ENCODE data around the gene TBX21. TPM values are rescaled to one million over a fixed set of nuclear protein-coding genes. Genes with fewer than 3 reads are reported as not detected.

Gene TBX21
- total and polyA plus RNA-seq, 2 of the 4 experiments (the other 2 are of a cell fraction): not detected

- no TSS peak for BruUV-seq (replicated peaks)
- POLR2A ChIA-PET (ENCODE audit: unreplicated experiment): no interaction called here
- Histone ChIP-seq H3K27ac (ENCODE audit: insufficient read depth, low read length) (no peak overlapping the region), H3K18ac (ENCODE audit: low read depth, low read length) (no peak overlapping the region), H3K4me3 (ENCODE audit: insufficient read depth, low read depth, low read length) (no peak overlapping the region), H2BK5ac (ENCODE audit: low read depth, low read length, poor library complexity, severe bottlenecking) (no peak overlapping the region), H3K9me1 (ENCODE audit: insufficient read depth, low read length) (peaks cover 5% of the 10 kb centered on the region; the same call in 1 of the 2 replicates), H3K4me2 (ENCODE audit: low read depth, low read length) (peak overlapping the region; percentile 39), H3K27me3 (ENCODE audit: control insufficient read depth, insufficient read depth, low read length) (peaks cover 87% of the 10 kb centered on the region), H4K5ac (ENCODE audit: low read depth, low read length) (no peak overlapping the region), H3K4ac (ENCODE audit: low read depth, low read length) (peak overlapping the region; percentile 10; the same call in 1 of the 2 replicates), H3K36me3 (ENCODE audit: control insufficient read depth, insufficient read depth, low read length) (no peaks in the 10 kb centered on the region), H4K8ac (ENCODE audit: low read depth in 2 of 2, low read length in 2 of 2) (no peak overlapping the region), H3K23ac (ENCODE audit: low read depth, low read length) (no peak overlapping the region), H4K91ac (ENCODE audit: insufficient read depth, low read depth, low read length) (no peak overlapping the region), H2BK120ac (ENCODE audit: low read depth, low read length) (0 out of 2 replicates have a peak overlapping the region, but pooled peaks have one; percentile 29), H2AK9ac (replicated peaks; ENCODE audit: low read depth, low read length, poor library complexity) (peak overlapping the region; percentile 46), H3K14ac (replicated peaks; ENCODE audit: low read depth, low read length) (no peak overlapping the region), H2BK20ac (ENCODE audit: low read depth, low read length) (no peak overlapping the region; the same call in 1 of the 2 replicates), H4K20me1 (ENCODE audit: insufficient read depth, low read length) (peaks cover 47% of the 10 kb centered on the region), H3K79me1 (ENCODE audit: low read depth in 1 of 2, low read length in 2 of 2) (no peaks in the 10 kb centered on the region), H2AK5ac (ENCODE audit: low read depth, low read length) (peak overlapping the region; percentile 30; the same call in 1 of the 2 replicates), H3K9ac (ENCODE audit: low read depth, low read length) (no peak overlapping the region), H2BK15ac (ENCODE audit: low read depth, low read length) (no peak overlapping the region), H3K56ac (ENCODE audit: extremely low read depth, insufficient read depth, low read length) (no peak overlapping the region), H3K9me3 (ENCODE audit: control insufficient read depth, insufficient read depth, low read length) (no peaks in the 10 kb centered on the region), H3K4me1 (ENCODE audit: control insufficient read depth, insufficient read depth, low read length) (peaks cover 27% of the 10 kb centered on the region), H2AFZ (replicated peaks; ENCODE audit: low read length, poor library complexity) (no peak overlapping the region)
- dilution Hi-C loops (cut with HindIII; ENCODE audit: low sequenced_read_pairs, unreplicated experiment) (no loop called here), in situ Hi-C loops (cut with MboI; ENCODE audit: low sequenced_read_pairs) (no loop called here), intact Hi-C loops (cut with micrococcal nuclease) (loop anchor here (10.0 kb wide), 1 partner anchor 55 kb away; no protein-coding TSS in a partner anchor)
- no CpG with 5 or more reads among the region's 9 CpGs for WGBS, 2 experiments (ENCODE audit: extremely low coverage in 2 of 2, insufficient read length in 1 of 2)
- ATAC-seq (ENCODE audit: low read depth) (peak; percentile 76), DNase-seq (peak; percentile 72)
- CTCF ChIA-PET: no interaction called here
- TF ChIP-seq MAZ (IDR thresholded peaks at IDR 0.05; ENCODE audit: borderline replicate concordance, low read depth, low read length) (peak; percentile 56; the same call in 1 of the 2 replicates), SMC3 (IDR thresholded peaks at IDR 0.05; ENCODE audit: low read depth, low read length) (no peak), NFE2L2 (IDR thresholded peaks at IDR 0.05; ENCODE audit: low read depth, low read length) (0 out of 2 replicates have a peak, but pooled peaks have one; percentile 4), USF2 (IDR thresholded peaks at IDR 0.05; ENCODE audit: low read depth, low read length) (no peak), RFX5 (IDR thresholded peaks at IDR 0.05; ENCODE audit: low read depth, low read length) (no peak), CHD1 (IDR thresholded peaks at IDR 0.05; ENCODE audit: low read depth, low read length) (no peak), RAD21 (IDR thresholded peaks at IDR 0.05; ENCODE audit: low read length) (no peak), RCOR1 (IDR thresholded peaks at IDR 0.05; ENCODE audit: insufficient replicate concordance, low read length) (no peak), MAFK (IDR thresholded peaks at IDR 0.05; ENCODE audit: low read depth, low read length) (0 out of 2 replicates have a peak, but pooled peaks have one; percentile 5), CEBPB (IDR thresholded peaks at IDR 0.05; ENCODE audit: low read depth, low read length) (no peak), ELK1 (IDR thresholded peaks at IDR 0.05; ENCODE audit: borderline replicate concordance, low read depth, low read length) (no peak), FOS (IDR thresholded peaks at IDR 0.05; ENCODE audit: low read depth, low read length) (peak; percentile 54; the same call in 1 of the 2 replicates), BHLHE40 (IDR thresholded peaks at IDR 0.05; ENCODE audit: low read depth, low read length) (no peak), MXI1 (IDR thresholded peaks at IDR 0.05; ENCODE audit: borderline replicate concordance, low read depth, low read length) (no peak)
Observed at GRCh38 chr17:47719411-47720152, 13.5 kb upstream of the TBX21 start.

All from IMR-90 (cell line).